HG03108 (cell line): Measurements from ENCODE around the gene HEPN1.

Experiments
- ATAC-seq: cut with Tn5 transposase; IDR thresholded peaks from one replicate; pipeline ENCODE4 v1.9.1; 2021; ENCODE audit warnings: moderate library complexity; ENCODE audit not compliant: unreplicated experiment

HEPN1 gene

GRCh38 chr11:124918950-124919349, at the start of gene HEPN1:
Gene HEPN1 (plus strand): TSS chr11:124919250.
- ATAC-seq: no peak

- ATAC-seq: no peak
Measured at GRCh38 chr11:124869331-124869730, 49.7 kb upstream of the HEPN1 start.

GRCh38 chr11:124869856-124870387, 49.1 kb upstream of the HEPN1 start:
- ATAC-seq: no peak

- no peak for ATAC-seq
Measured at GRCh38 chr11:124870430-124870829, 48.6 kb upstream of the HEPN1 start.

GRCh38 chr11:124872280-124872679, 46.8 kb upstream of the HEPN1 start:
- ATAC-seq: no peak

GRCh38 chr11:124872741-124873140, 46.3 kb upstream of the HEPN1 start:
- no peak for ATAC-seq

GRCh38 chr11:124873951-124874350, 45.1 kb upstream of the HEPN1 start:
- ATAC-seq: no peak

- ATAC-seq: no peak
Measured at GRCh38 chr11:124874571-124875255, 44.3 kb upstream of the HEPN1 start.

- no peak for ATAC-seq
Measured at GRCh38 chr11:124875401-124875800, 43.6 kb upstream of the HEPN1 start.

- peak; percentile 96 for ATAC-seq
Measured at GRCh38 chr11:124875943-124876817, 42.9 kb upstream of the HEPN1 start.

- ATAC-seq: no peak
Measured at GRCh38 chr11:124876818-124877630, 42.0 kb upstream of the HEPN1 start.

- no peak for ATAC-seq
Measured at GRCh38 chr11:124877631-124877909, 41.5 kb upstream of the HEPN1 start.

GRCh38 chr11:124877910-124878758, 40.9 kb upstream of the HEPN1 start:
- no peak for ATAC-seq

- no peak for ATAC-seq
Measured at GRCh38 chr11:124878759-124879492, 40.1 kb upstream of the HEPN1 start.

GRCh38 chr11:124879493-124880289, 39.4 kb upstream of the HEPN1 start:
- no peak for ATAC-seq

- no peak for ATAC-seq
Measured at GRCh38 chr11:124880290-124880611, 38.8 kb upstream of the HEPN1 start.

GRCh38 chr11:124880958-124881357, 38.1 kb upstream of the HEPN1 start:
- ATAC-seq: no peak

GRCh38 chr11:124882339-124883071, 36.5 kb upstream of the HEPN1 start:
- no peak for ATAC-seq
